Gastroesophageal sphincter (tissue), 4 donors: ENCODE measurements around the gene POLQ. TPM values are rescaled to one million over a fixed set of nuclear protein-coding genes. Genes with fewer than 3 reads are reported as not detected.

Experiments used
- ATAC-seq: fragments of 150-250 bp; one replicate; pipeline ENCODE4 v1.9.1; 2016; ENCODE audit warnings: mild to moderate bottlenecking, moderate library complexity
- H3K27ac ChIP-seq, 4 donors: fragments of 200-600 bp; sonication (generic) in 3 of 4; 1 replicate in 3 of 4; 2 replicates in 1 of 4; pipeline ENCODE4 v1.5.1; 2016 to 2019
- H3K27me3 ChIP-seq: fragments of 200-600 bp; sonication (generic); one replicate; pipeline ENCODE4 v1.5.1; 2019
- H3K36me3 ChIP-seq, 2 donors: fragments of 200-600 bp; sonication (generic); one replicate each; pipeline ENCODE4 v1.5.1; 2019; ENCODE audit warnings: control low read depth in 1 of 2
- H3K4me1 ChIP-seq, 3 donors: fragments of 200-600 bp; sonication (generic); 1 replicate in 2 of 3; 2 replicates in 1 of 3; pipeline ENCODE4 v1.5.1; 2016 to 2019; ENCODE audit warnings: control low read depth in 2 of 3
- H3K4me3 ChIP-seq, 2 donors: fragments of 200-600 bp; sonication (generic); one replicate each; pipeline ENCODE4 v1.5.1; 2019; ENCODE audit warnings: mild to moderate bottlenecking in 1 of 2, moderate library complexity in 1 of 2
- H3K9me3 ChIP-seq, 3 donors: fragments of 200-600 bp; sonication (generic); one replicate each; pipeline ENCODE4 v1.5.1; 2017 to 2019; ENCODE audit warnings: control low read depth in 2 of 3
- CTCF ChIP-seq, 4 experiments: fragments of 200-600 bp in 2 of 4; fragments of 450-650 bp in 2 of 4; sonication (generic) in 1 of 4; IDR thresholded peaks; one replicate each; pipeline ENCODE4 v1.5.1; 2017 to 2019; ENCODE audit warnings: antibody characterized with exemption in 4 of 4, mild to moderate bottlenecking in 2 of 4, moderate library complexity in 2 of 4
- EP300 ChIP-seq: sonication (generic); formaldehyde crosslinking; IDR thresholded peaks from one replicate; pipeline ENCODE4 v1.6.1; 2017; ENCODE audit warnings: antibody characterized with exemption, mild to moderate bottlenecking
- POLR2A ChIP-seq, 2 donors: fragments of 450-650 bp; IDR thresholded peaks; one replicate each; pipeline ENCODE4 v1.6.1; 2017; ENCODE audit warnings: antibody characterized with exemption in 2 of 2, mild to moderate bottlenecking in 2 of 2, moderate library complexity in 1 of 2
- POLR2AphosphoS5 ChIP-seq: sonication (generic); formaldehyde crosslinking; IDR thresholded peaks from one replicate; pipeline ENCODE4 v1.6.1; 2017; ENCODE audit warnings: antibody characterized with exemption
- WGBS, 2 donors: methylation state at CpG; one replicate each; pipeline ENCODE4 v1.1.5; 2018; ENCODE audit warnings: low coverage in 1 of 2; 5-methylcytosine and 5-hydroxymethylcytosine counted together
- total RNA-seq, 4 donors: library from RNA; depleted of rRNA; stranded (reverse); fragments of >200 nt; gene quantifications; one replicate each; pipeline ENCODE4 v1.1.0, GENCODE V29; 2016

Gene POLQ
- total RNA-seq, 4 donors from 2014 or later, result 0.13 to 0.25 (median 0.15) TPM

- no peaks in the 10 kb centered on the region for H3K36me3 ChIP-seq
- no peaks in the 10 kb centered on the region for H3K9me3 ChIP-seq
- TF ChIP-seq CTCF (IDR thresholded peaks at IDR 0.05), result no peak
- TF ChIP-seq EP300, result no peak
- no peak for TF ChIP-seq POLR2AphosphoS5
- no peak for TF ChIP-seq POLR2A (IDR thresholded peaks at IDR 0.05)
- H3K27ac ChIP-seq, result no peak overlapping the region
- WGBS, 2 donors, result no CpG with 5 or more reads among the region's 2 CpGs
- no peaks in the 10 kb centered on the region for H3K4me1 ChIP-seq
- H3K4me3 ChIP-seq, result no peak overlapping the region
- H3K27me3 ChIP-seq, result peaks cover 14% of the 10 kb centered on the region
- no peak for ATAC-seq
Measured at GRCh38 chr3:121581691-121582090, 35.9 kb upstream of the POLQ start.

GRCh38 chr3:121574449-121574848 is 28.7 kb upstream of the POLQ start:
- Histone ChIP-seq H3K36me3 (no peaks in the 10 kb centered on the region), H3K4me1 (no peaks in the 10 kb centered on the region), H3K27ac (no peak overlapping the region), H3K4me3 (no peak overlapping the region), H3K9me3 (no peaks in the 10 kb centered on the region), H3K27me3 (no peaks in the 10 kb centered on the region)
- TF ChIP-seq CTCF (IDR thresholded peaks at IDR 0.05) (no peak), POLR2A (IDR thresholded peaks at IDR 0.05) (no peak), POLR2AphosphoS5 (no peak), EP300 (no peak)
- ATAC-seq, result no peak
- WGBS, 2 donors, result 69 to 80% methylated on average over 1 to 6 of the region's 6 CpGs

GRCh38 chr3:121567649-121568048 is 21.9 kb upstream of the POLQ start, which contains the start of gene ARGFX:
Gene ARGFX (plus strand): TSS chr3:121567949. CDS start chr3:121570714, 2,765 bp downstream.
- WGBS, 2 donors, result 85 to 91% methylated on average over 4 to 5 of the region's 5 CpGs
- Histone ChIP-seq H3K9me3 (no peaks in the 10 kb centered on the region), H3K4me3 (no peak within 1 kb of the TSS), H3K4me1 (no peaks in the 10 kb centered on the region), H3K27ac (no peak within 1 kb of the TSS), H3K36me3 (no peaks in the 10 kb centered on the region), H3K27me3 (no peaks in the 10 kb centered on the region)
- TF ChIP-seq POLR2A (IDR thresholded peaks at IDR 0.05) (no peak), CTCF (IDR thresholded peaks at IDR 0.05) (no peak), EP300 (no peak), POLR2AphosphoS5 (no peak)
- no peak for ATAC-seq

- TF ChIP-seq POLR2A (IDR thresholded peaks at IDR 0.05) (no peak), POLR2AphosphoS5 (no peak), EP300 (no peak), CTCF (IDR thresholded peaks at IDR 0.05) (no peak)
- no peak for ATAC-seq
- Histone ChIP-seq H3K36me3 (no peaks in the 10 kb centered on the region), H3K9me3 (no peaks in the 10 kb centered on the region), H3K4me3 (no peak overlapping the region), H3K27me3 (no peaks in the 10 kb centered on the region), H3K27ac (no peak overlapping the region), H3K4me1 (no peaks in the 10 kb centered on the region)
- 71 to 78% methylated on average over 6 to 9 of the region's 9 CpGs for WGBS, 2 donors
Measured at GRCh38 chr3:121566773-121567172, 21.0 kb upstream of the POLQ start.

- no peaks in the 10 kb centered on the region for H3K9me3 ChIP-seq
- no peaks in the 10 kb centered on the region for H3K36me3 ChIP-seq
- no peak overlapping the region for H3K4me3 ChIP-seq
- ATAC-seq, result no peak
- H3K27me3 ChIP-seq, result no peaks in the 10 kb centered on the region
- no peak for TF ChIP-seq CTCF (IDR thresholded peaks at IDR 0.05)
- TF ChIP-seq EP300, result no peak
- no peak for TF ChIP-seq POLR2AphosphoS5
- no peak for TF ChIP-seq POLR2A (IDR thresholded peaks at IDR 0.05)
- no peaks in the 10 kb centered on the region for H3K4me1 ChIP-seq
- peak overlapping the region in 3 of 4 donors; percentile 4 to 61 (median 51) for H3K27ac ChIP-seq
Measured at GRCh38 chr3:121562148-121562547, 16.4 kb upstream of the POLQ start.
